ENCODE measurements around the gene WDR45.

The WDR45 gene

DNA sequence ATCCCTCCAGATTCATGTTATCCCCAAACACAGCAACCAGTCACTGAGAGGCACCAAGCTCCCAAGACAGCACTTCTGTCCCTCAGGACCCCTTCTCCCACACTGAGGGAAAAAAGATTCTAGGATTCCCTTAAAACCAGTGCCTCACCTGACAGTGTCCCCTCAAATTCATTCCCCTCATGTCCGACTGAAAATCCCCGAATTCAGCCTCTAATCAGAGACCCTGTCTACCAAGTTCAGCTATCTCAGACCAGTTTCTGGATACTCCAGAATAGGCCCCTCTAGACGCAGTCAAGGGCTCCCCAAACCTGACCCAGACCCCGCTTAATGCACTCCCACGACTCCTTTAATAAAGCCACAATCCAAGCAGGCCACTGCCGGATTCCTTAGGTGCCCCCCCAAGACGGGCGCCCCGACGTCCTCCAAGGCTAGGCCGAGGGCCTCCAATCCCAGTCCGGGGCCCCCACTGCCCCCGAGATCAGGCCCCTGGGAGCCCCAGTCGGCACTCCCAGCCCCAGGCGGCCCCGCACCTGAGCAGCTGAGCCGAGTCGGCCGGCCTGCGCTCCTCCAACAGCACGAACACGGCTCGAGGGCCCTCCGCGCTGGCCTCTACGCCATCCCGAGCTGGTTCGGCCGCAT lies 37.0 kb downstream of the WDR45 start:
- no peak for DNase-seq

DNA sequence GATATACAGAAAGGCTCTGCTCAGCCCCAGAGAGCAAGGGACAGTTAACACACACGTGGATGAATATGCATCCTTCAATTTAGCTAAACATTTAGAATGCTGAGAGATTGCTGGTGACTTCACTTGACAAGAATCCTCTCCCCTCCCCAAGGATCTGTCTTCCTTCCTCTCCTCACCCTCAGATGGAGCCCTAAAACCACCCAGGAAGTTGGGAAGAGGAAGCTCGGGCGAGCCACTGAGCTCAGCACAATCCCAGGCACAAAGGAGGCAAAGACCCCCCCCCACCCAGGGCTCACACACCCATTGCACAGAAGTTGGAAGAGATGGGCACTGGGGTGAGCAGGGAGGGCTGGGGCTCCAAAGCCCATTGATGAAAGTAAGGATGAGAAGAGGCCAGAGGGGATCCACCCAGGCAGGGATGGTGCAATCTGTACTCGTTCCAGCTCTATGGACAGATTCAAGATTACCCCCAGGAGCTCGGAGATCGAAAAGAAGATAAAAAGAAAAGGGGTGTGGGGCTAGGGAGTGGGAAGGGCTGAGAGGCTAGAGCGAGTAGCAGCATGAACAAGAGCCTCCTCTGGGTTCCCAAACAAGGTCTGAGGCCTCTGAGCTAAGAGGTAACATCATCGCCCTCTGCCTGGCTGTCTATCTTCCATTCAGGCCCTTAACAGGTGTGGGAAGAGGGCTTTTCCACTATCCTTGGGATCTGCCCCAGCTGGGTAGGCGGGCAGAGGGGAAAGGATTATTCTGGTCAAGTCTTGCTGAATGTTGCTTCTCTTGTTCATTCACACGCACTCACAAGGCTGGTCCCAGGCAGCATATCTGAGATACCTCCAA lies 37.7 kb downstream of the WDR45 start:
- peak; percentile 19 for DNase-seq

DNA sequence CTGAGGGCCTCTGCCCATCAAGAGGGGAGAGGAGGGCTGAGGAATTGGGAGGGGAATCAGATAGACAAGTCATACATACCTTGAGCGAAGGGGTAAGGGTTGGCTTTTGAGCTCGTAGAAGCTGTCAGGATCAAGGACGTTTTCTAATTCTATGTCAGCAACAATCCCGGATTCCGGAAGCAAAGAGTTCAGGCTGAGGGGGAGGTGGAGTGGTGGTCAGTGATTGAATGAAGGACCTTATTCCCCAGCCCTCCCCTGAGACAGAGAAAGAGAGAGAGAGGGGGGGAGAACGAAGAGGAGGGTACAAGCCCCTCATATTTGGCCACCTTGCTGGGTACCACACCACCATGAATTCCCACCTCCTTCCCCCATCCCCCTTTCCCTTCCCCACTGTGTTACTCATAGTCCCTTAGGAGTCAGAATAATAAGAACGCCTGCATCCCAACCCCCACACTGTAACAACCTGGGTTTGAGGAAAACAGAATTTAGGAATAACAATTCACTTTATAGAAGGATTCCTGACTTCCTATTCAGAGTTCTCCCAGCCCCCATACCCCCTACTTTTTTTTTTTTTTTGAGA lies 39.2 kb downstream of the WDR45 start:
- no peak for DNase-seq

DNA sequence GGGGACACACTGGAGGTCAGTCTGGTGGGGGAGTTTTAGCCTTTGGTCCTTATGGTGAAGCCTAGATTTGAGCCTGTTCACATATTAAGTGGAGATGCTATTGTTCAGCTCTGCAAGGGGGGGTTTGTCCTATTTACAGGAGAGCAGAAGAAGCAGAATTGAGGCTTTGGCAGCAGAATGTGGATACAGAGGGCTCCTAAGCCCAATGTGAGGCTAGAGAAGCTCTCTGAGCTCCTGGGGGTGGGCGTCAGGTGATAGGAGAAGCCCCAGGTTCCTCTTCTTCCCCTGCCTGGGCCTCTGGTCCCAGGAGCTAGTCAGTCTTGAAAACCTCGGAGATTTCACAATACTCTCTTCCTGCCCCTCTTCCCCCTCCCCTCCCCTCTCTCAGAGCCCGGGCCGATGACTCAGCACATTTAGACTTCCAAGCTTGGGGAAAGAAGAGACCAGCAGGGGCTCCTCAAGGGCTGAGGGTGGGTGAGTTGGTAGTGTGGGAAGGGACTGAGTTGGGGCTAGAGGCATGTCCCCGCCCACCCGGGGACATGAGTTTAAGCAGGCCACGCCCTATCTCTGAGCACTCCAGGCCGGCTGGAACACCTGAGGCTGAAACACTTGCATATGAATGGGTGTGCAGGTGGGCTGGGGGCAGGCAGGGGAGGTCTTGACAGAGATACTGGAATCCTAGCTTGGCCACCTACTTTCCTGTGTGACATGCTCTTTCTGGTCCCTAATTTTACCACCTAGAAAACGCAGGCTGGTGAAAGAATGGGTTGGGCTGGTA lies 39.9 kb downstream of the WDR45 start:
- peak; percentile 1 for DNase-seq

DNA sequence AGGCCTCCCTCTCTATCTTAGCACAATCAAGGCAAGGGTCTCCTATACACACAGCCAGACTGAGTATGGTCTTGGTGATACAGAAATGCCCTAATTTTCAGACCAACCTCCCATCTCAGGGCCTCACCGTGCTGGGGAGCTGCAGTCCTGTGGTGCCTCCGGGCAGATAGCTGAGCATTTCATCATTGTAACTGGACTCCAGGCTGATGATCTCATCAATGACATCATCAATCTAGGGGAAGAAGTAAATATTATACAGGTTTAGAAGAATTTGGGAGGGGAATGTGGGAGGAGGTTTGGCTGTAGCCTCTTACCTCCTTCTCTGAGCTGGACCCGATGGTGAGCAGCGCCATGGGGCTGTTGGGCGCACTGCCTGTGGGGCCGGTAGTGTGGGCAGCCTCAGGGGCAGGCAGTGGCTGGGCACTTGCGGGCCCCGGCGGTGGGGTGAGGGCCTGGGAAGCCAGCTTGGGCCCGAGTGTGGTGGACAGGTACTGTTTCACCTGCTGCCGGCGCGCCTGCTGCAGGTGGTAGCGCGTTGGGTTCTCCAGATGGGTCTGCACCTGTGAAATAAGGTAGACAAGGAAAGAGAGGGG lies 41.7 kb downstream of the WDR45 start:
- DNase-seq, result no peak

DNA sequence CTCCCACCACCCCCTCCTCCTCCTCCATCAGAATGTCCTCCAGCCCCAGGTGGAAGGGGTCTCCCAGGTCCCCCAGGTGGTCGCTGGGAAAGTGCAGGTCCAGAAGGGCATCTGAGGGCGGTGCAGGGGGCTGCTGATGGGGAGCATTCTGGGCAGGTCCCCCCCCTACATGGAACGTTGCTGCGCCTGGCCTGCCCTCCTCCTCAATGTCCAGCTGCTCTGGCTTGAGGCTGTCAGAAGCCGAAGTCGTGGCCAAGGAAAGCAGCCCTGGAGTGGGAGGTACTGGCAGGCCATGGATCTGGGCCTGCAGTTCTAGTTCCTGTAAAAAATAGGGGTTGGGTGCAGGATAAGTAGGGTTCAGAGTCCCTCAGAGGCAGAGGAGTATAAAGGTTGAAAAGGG lies 49.4 kb downstream of the WDR45 start:
- no peak for DNase-seq

DNA sequence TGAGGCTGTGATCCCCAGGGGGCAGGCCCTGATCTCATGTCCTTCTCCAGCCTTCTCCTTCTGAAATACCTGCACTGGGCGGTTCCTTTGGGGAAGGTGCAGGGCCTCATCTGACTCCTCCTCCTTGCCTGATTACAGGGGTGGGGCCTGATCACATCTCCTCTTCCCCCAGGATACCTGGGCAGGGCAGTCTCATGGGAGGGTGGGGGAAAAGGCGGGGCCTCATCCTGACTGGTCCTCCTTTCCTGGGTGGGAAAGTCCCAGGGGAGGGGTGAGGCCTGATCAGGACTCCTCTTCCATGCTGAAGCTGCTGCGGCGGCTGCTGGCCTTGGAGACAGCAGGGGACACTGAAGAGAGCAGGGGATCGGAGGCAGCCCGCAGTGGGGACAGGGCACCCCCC lies 49.8 kb downstream of the WDR45 start:
- no peak for DNase-seq
